ENCODE data around the gene SERTAD3. TPM values are rescaled to one million over a fixed set of nuclear protein-coding genes. Genes with fewer than 3 reads are reported as not detected.

The SERTAD3 gene
- total RNA-seq, 1 experiment from 2014 or later = 52.2 TPM

GRCh38 chr19:40412866-40413265 is 31.3 kb downstream of the SERTAD3 start:
- no peaks in the 10 kb centered on the region for H3K9me3 Mint-ChIP-seq (ENCODE audit: unreplicated experiment)
- BruUV-seq (replicated peaks) = no TSS peak
- POLR2A ChIA-PET = interaction anchor here (0.9 kb wide), 1 partner anchor 8 kb away, joined by 4 read pairs; no protein-coding TSS in a partner anchor

GRCh38 chr19:40411958-40412499 is 32.1 kb downstream of the SERTAD3 start:
- no peak for DNase-seq
- intact Hi-C loops (cut with micrococcal nuclease; ENCODE audit: unreplicated experiment) = no loop called here
- H3K4me1 Mint-ChIP-seq (ENCODE audit: low read depth, unreplicated experiment) = peaks cover 4% of the 10 kb centered on the region
- BruUV-seq (replicated peaks) = no TSS peak
- CTCF ChIA-PET = interaction anchor here (0.6 to 1.0 kb wide), 3 partner anchors 52 to 1230 kb away, joined by 3 read pairs; no protein-coding TSS in a partner anchor
- POLR2A ChIA-PET = no interaction called here
- H3K9me3 Mint-ChIP-seq (ENCODE audit: unreplicated experiment) = no peaks in the 10 kb centered on the region
- Histone ChIP-seq H3K9me3 (no peaks in the 10 kb centered on the region), H3K36me3 (ENCODE audit: control insufficient read depth, insufficient read depth, low read length) (no peaks in the 10 kb centered on the region), H3K27me3 (replicated peaks; ENCODE audit: control insufficient read depth, insufficient read depth, low read length) (no peaks in the 10 kb centered on the region), H3K4me1 (0 out of 2 replicates have a peak, but pooled peaks cover 2% of the 10 kb centered on the region), H3K4me3 (ENCODE audit: low read depth, low read length) (no peak overlapping the region)
- H3K4me3 Mint-ChIP-seq (ENCODE audit: unreplicated experiment) = no peak overlapping the region
- no peak overlapping the region for H3K27ac Mint-ChIP-seq (ENCODE audit: unreplicated experiment)
- H3K27me3 Mint-ChIP-seq (ENCODE audit: insufficient read depth, unreplicated experiment) = no peaks in the 10 kb centered on the region
- no peak for TF ChIP-seq CTCF (IDR thresholded peaks at IDR 0.05; ENCODE audit: insufficient read depth in 1 of 2, low read depth in 1 of 2, low read length in 1 of 2, severe bottlenecking in 1 of 2, unreplicated experiment in 1 of 2)
- H3K36me3 Mint-ChIP-seq (ENCODE audit: insufficient read depth, unreplicated experiment) = no peaks in the 10 kb centered on the region

More at GRCh38 chr19:40412866-40413265, 31.3 kb downstream of the SERTAD3 start:
- Histone ChIP-seq H3K27me3 (replicated peaks; ENCODE audit: control insufficient read depth, insufficient read depth, low read length) (no peaks in the 10 kb centered on the region), H3K36me3 (ENCODE audit: control insufficient read depth, insufficient read depth, low read length) (no peaks in the 10 kb centered on the region), H3K9me3 (no peaks in the 10 kb centered on the region), H3K4me1 (0 out of 2 replicates have a peak, but pooled peaks cover 4% of the 10 kb centered on the region), H3K4me3 (ENCODE audit: low read depth, low read length) (no peak overlapping the region)
- no peak overlapping the region for H3K27ac Mint-ChIP-seq (ENCODE audit: unreplicated experiment)
- no peaks in the 10 kb centered on the region for H3K36me3 Mint-ChIP-seq (ENCODE audit: insufficient read depth, unreplicated experiment)
- TF ChIP-seq CTCF (IDR thresholded peaks at IDR 0.05; ENCODE audit: insufficient read depth in 1 of 2, low read depth in 1 of 2, low read length in 1 of 2, severe bottlenecking in 1 of 2, unreplicated experiment in 1 of 2) = no peak
- intact Hi-C loops (cut with micrococcal nuclease; ENCODE audit: unreplicated experiment) = no loop called here
- no peaks in the 10 kb centered on the region for H3K27me3 Mint-ChIP-seq (ENCODE audit: insufficient read depth, unreplicated experiment)
- CTCF ChIA-PET = interaction anchor here (0.6 to 1.0 kb wide), 4 partner anchors 41 to 115 kb away, joined by 3 read pairs; no protein-coding TSS in a partner anchor
- DNase-seq = no peak
- peaks cover 7% of the 10 kb centered on the region for H3K4me1 Mint-ChIP-seq (ENCODE audit: low read depth, unreplicated experiment)
- H3K4me3 Mint-ChIP-seq (ENCODE audit: unreplicated experiment) = no peak overlapping the region

GRCh38 chr19:40411125-40411842 is 32.9 kb downstream of the SERTAD3 start:
- TF ChIP-seq CTCF (IDR thresholded peaks at IDR 0.05; ENCODE audit: insufficient read depth in 1 of 2, low read depth in 1 of 2, low read length in 1 of 2, severe bottlenecking in 1 of 2, unreplicated experiment in 1 of 2) = no peak
- Histone ChIP-seq H3K36me3 (ENCODE audit: control insufficient read depth, insufficient read depth, low read length) (no peaks in the 10 kb centered on the region), H3K4me1 (no peaks in the 10 kb centered on the region), H3K9me3 (no peaks in the 10 kb centered on the region), H3K4me3 (ENCODE audit: low read depth, low read length) (no peak overlapping the region), H3K27me3 (replicated peaks; ENCODE audit: control insufficient read depth, insufficient read depth, low read length) (no peaks in the 10 kb centered on the region)
- Mint-ChIP-seq H3K27ac (ENCODE audit: unreplicated experiment) (no peak overlapping the region), H3K27me3 (ENCODE audit: insufficient read depth, unreplicated experiment) (no peaks in the 10 kb centered on the region), H3K4me1 (ENCODE audit: low read depth, unreplicated experiment) (no peaks in the 10 kb centered on the region), H3K36me3 (ENCODE audit: insufficient read depth, unreplicated experiment) (no peaks in the 10 kb centered on the region), H3K9me3 (ENCODE audit: unreplicated experiment) (no peaks in the 10 kb centered on the region), H3K4me3 (ENCODE audit: unreplicated experiment) (no peak overlapping the region)
- BruUV-seq (replicated peaks) = no TSS peak
- ChIA-PET CTCF (interaction anchor here (1.0 kb wide), 1 partner anchor 15 kb away, joined by 5 read pairs; the partner anchor contains the start of gene SERTAD1), POLR2A (no interaction called here)
- no peak for DNase-seq
- intact Hi-C loops (cut with micrococcal nuclease; ENCODE audit: unreplicated experiment) = no loop called here
